Osteocyte (in vitro differentiated cells): ENCODE data around the gene DRD1. TPM values are rescaled to one million over a fixed set of nuclear protein-coding genes. Genes with fewer than 3 reads are reported as not detected.
A peak's percentile ranks its signal among the peaks of the same experiment; 100 is the strongest.

Experiments used
- DNase-seq: peaks from one replicate; pipeline ENCODE4 v3.0.0; 2021; ENCODE audit warnings: mixed read lengths; ENCODE audit not compliant: unreplicated experiment; ENCODE audit errors: extremely low spot score
- H3K27ac Mint-ChIP-seq: one replicate; pipeline ENCODE4 v1.8.0; 2021; ENCODE audit warnings: mild to moderate bottlenecking, mixed read lengths; ENCODE audit not compliant: unreplicated experiment
- H3K27me3 Mint-ChIP-seq: one replicate; pipeline ENCODE4 v1.8.0; 2021; ENCODE audit warnings: mixed read lengths; ENCODE audit not compliant: unreplicated experiment
- H3K36me3 Mint-ChIP-seq: one replicate; pipeline ENCODE4 v1.8.0; 2021; ENCODE audit warnings: mixed read lengths; ENCODE audit not compliant: unreplicated experiment
- H3K4me1 Mint-ChIP-seq: one replicate; pipeline ENCODE4 v1.8.0; 2021; ENCODE audit warnings: mixed read lengths; ENCODE audit not compliant: unreplicated experiment
- H3K4me3 Mint-ChIP-seq: one replicate; pipeline ENCODE4 v1.8.0; 2021; ENCODE audit warnings: mild to moderate bottlenecking, moderate library complexity, mixed read lengths; ENCODE audit not compliant: unreplicated experiment
- H3K9me3 Mint-ChIP-seq: one replicate; pipeline ENCODE4 v1.8.0; 2021; ENCODE audit warnings: mixed read lengths; ENCODE audit not compliant: unreplicated experiment
- total RNA-seq: library from RNA; stranded (reverse); gene quantifications from 2 replicates; pipeline ENCODE4 v1.2.1, GENCODE V29; 2021
- TF ChIP-seq, protein P1 (sequence below): fragments of 200-600 bp; sonication (generic); IDR thresholded peaks from 2 replicates; pipeline ENCODE4 v1.5.0; 2021; ENCODE audit warnings: antibody characterized with exemption, mild to moderate bottlenecking, moderate library complexity

DRD1 gene
- total RNA-seq, 1 donor from 2014 or later, result not detected

DNA sequence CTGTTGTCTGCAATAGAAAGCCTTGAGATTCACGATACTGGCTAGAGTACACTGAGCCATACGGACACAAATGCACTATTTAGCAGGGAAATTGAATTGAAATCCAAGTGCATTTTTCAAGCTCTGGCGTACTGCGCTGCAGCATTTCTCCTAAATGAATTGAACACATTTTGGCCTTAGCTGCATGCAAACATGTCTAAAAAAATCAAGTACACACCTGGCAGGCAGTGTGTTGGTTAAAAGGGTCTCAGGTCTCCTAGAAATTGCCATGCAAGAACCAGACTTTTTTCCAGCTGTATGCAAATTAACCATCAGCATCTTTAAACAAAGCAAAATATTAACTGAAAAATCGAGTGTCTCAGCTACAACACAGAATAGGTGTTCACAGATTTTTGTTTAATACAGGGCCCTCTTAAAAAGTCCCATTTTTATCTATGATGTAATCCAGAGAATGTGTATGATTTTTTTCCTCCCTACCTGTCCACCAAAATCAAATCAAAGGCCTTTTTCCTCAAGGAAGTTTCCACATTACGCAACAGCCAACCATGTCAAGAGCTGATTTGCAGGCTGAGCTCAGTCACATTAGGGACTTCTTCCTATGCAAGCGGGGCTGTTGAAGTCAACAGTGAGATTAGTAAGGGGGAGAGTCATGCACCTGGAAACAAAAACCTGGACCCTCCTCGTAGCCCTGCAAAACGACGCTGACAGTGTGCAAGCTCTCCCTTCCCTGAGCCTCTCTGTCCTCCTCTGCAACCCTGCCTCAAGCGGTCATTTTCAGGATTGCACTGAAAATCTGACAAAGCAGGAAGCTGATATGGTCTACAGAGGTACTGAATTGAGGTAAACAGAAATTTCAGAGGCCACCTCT, 20.3 kb upstream of the DRD1 start:
- H3K4me1 Mint-ChIP-seq, result no peaks in the 10 kb centered on the region
- H3K36me3 Mint-ChIP-seq, result no peaks in the 10 kb centered on the region
- H3K27me3 Mint-ChIP-seq, result peaks cover 32% of the 10 kb centered on the region
- no peak overlapping the region for H3K4me3 Mint-ChIP-seq
- TF ChIP-seq, protein P1, sequence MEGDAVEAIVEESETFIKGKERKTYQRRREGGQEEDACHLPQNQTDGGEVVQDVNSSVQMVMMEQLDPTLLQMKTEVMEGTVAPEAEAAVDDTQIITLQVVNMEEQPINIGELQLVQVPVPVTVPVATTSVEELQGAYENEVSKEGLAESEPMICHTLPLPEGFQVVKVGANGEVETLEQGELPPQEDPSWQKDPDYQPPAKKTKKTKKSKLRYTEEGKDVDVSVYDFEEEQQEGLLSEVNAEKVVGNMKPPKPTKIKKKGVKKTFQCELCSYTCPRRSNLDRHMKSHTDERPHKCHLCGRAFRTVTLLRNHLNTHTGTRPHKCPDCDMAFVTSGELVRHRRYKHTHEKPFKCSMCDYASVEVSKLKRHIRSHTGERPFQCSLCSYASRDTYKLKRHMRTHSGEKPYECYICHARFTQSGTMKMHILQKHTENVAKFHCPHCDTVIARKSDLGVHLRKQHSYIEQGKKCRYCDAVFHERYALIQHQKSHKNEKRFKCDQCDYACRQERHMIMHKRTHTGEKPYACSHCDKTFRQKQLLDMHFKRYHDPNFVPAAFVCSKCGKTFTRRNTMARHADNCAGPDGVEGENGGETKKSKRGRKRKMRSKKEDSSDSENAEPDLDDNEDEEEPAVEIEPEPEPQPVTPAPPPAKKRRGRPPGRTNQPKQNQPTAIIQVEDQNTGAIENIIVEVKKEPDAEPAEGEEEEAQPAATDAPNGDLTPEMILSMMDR, result peak; percentile 69
- no peak overlapping the region for H3K27ac Mint-ChIP-seq
- no peaks in the 10 kb centered on the region for H3K9me3 Mint-ChIP-seq
- no peak for DNase-seq

DNA sequence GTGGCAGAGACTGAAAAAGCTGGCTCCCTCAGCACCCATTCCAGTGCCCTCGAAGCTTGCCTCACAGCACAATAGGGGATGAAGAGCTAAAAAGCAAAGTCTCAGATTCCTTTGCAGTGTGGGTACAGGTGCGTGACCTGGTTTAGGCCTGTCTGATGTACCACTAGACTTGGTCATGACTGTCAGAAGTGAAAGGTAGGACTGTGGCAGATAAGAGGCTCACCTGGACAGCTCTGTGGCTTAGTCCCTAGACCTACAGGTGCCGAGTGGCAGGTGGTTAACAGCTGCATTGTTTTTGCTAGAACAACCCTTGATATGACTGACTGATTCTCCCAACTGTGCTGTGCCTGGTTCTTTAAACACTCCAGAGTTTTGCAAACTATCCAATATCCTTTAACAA, 19.7 kb upstream of the DRD1 start:
- no peaks in the 10 kb centered on the region for H3K4me1 Mint-ChIP-seq
- H3K9me3 Mint-ChIP-seq, result no peaks in the 10 kb centered on the region
- TF ChIP-seq, protein P1, result no peak
- no peak overlapping the region for H3K4me3 Mint-ChIP-seq
- no peak for DNase-seq
- no peaks in the 10 kb centered on the region for H3K36me3 Mint-ChIP-seq
- H3K27ac Mint-ChIP-seq, result no peak overlapping the region
- H3K27me3 Mint-ChIP-seq, result peaks cover 35% of the 10 kb centered on the region

DNA sequence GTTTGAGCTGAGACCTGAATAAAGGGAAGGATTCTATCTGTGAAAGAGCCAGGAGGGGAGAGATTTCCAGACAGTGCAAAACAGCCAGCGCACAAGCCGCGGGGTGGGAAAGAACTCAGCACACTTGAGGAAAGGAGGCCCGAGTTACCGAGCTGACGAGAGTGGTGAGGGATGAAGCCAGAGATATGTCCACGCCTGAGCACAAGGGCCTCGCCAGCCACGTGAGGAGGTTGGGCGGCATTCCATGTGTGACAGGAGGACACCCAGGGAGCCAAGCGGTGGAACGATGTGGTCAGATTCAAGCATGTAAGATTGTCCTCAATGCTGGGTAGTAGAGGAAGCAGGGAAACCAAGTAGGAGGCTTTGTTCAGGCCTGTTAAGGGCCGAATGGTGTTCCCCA, 17.4 kb upstream of the DRD1 start:
- Mint-ChIP-seq H3K36me3 (no peaks in the 10 kb centered on the region), H3K27me3 (peaks cover 20% of the 10 kb centered on the region), H3K4me3 (no peak overlapping the region), H3K27ac (no peak overlapping the region), H3K9me3 (no peaks in the 10 kb centered on the region), H3K4me1 (no peaks in the 10 kb centered on the region)
- no peak for DNase-seq
- TF ChIP-seq, protein P1, result no peak

DNA sequence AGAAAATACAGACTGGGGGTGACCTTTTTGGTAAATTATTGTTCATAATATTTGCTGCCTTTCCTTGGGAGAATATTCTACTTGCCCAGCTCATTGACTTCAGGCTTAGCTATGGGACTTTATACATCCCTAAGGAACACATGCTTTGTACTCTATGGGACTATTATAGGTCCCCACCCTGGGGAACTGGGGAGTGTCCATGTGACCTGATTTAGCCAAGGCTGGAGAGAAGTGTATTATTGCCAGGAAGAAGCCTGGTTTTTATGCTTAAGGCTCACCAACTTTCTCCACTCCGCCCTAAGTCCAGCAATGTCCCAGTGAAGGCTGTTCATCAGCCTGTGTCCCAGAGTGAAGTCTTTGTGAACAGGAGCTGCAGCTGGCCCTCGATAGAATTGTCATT, 16.6 kb upstream of the DRD1 start:
- TF ChIP-seq, protein P1, result no peak
- Mint-ChIP-seq H3K27ac (no peak overlapping the region), H3K27me3 (peaks cover 21% of the 10 kb centered on the region), H3K4me3 (no peak overlapping the region), H3K36me3 (no peaks in the 10 kb centered on the region), H3K4me1 (no peaks in the 10 kb centered on the region), H3K9me3 (no peaks in the 10 kb centered on the region)
- DNase-seq, result no peak

DNA sequence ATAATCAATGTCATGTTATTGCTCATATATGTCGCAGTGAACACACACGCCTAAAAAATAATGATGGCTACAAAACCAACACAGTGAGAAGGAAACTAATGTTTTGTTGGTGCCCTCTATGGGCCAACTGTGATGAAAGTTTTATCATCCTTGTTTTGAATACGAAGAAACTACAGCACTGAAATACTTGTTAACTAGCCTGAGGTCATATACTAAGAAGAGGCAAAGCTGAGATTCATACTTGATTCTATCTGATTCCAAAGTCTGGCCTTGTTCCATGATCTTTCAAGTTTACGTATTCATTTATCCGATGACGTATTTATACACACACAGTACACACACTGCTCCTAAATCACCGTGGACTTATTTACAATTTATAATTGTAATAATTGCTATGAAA, 16.1 kb upstream of the DRD1 start:
- Mint-ChIP-seq H3K27ac (no peak overlapping the region), H3K4me1 (no peaks in the 10 kb centered on the region), H3K4me3 (no peak overlapping the region), H3K27me3 (peaks cover 21% of the 10 kb centered on the region), H3K36me3 (no peaks in the 10 kb centered on the region), H3K9me3 (no peaks in the 10 kb centered on the region)
- TF ChIP-seq, protein P1, result peak; percentile 59
- no peak for DNase-seq
